H9 (cell line): ENCODE data around the gene TERT. TPM values are rescaled to one million over a fixed set of nuclear protein-coding genes. Genes with fewer than 3 reads are reported as not detected.

Source experiments
- DNase-seq: peaks from one replicate; pipeline ENCODE4 v3.0.0-alpha.2; 2017
- H2AFZ ChIP-seq: one replicate; pipeline ENCODE4 v1.6.1; 2013; ENCODE audit warnings: mild to moderate bottlenecking, low read length, control low read depth, moderate library complexity
- H2AK5ac ChIP-seq: 2 replicates; pipeline ENCODE4 v1.6.1; 2013; ENCODE audit warnings: low read length, control low read depth, mixed read lengths; ENCODE audit not compliant: insufficient read length
- H2BK120ac ChIP-seq: one replicate; pipeline ENCODE4 v1.6.1; 2013; ENCODE audit warnings: low read depth, mild to moderate bottlenecking, low read length, control low read depth, inconsistent platforms; ENCODE audit not compliant: poor library complexity, severe bottlenecking
- H2BK12ac ChIP-seq: 2 replicates; pipeline ENCODE4 v1.6.1; 2013; ENCODE audit warnings: low read length, control low read depth, mixed read lengths, low read depth; ENCODE audit not compliant: insufficient read length
- H2BK15ac ChIP-seq: 2 replicates; pipeline ENCODE4 v1.6.1; 2013; ENCODE audit warnings: low read depth, low read length, control low read depth
- H2BK20ac ChIP-seq: one replicate; pipeline ENCODE4 v1.6.1; 2013; ENCODE audit warnings: low read depth, mild to moderate bottlenecking, low read length, control low read depth, inconsistent platforms; ENCODE audit not compliant: poor library complexity, severe bottlenecking
- H2BK5ac ChIP-seq: 2 replicates; pipeline ENCODE4 v1.6.1; 2013; ENCODE audit warnings: low read length, control low read depth, mixed read lengths; ENCODE audit not compliant: insufficient read length
- H3K14ac ChIP-seq: 2 replicates; pipeline ENCODE4 v1.6.1; 2013; ENCODE audit warnings: low read length, control low read depth; ENCODE audit not compliant: insufficient read depth
- H3K18ac ChIP-seq: 2 replicates; pipeline ENCODE4 v1.6.1; 2013; ENCODE audit warnings: low read depth, mild to moderate bottlenecking, mixed read lengths, low read length, control low read depth; ENCODE audit not compliant: insufficient read length
- H3K23ac ChIP-seq: 2 replicates; pipeline ENCODE4 v1.6.1; 2013; ENCODE audit warnings: low read length, control low read depth, mixed read lengths, low read depth; ENCODE audit not compliant: insufficient read length
- H3K23me2 ChIP-seq: 2 replicates; pipeline ENCODE4 v1.6.1; 2013; ENCODE audit warnings: low read depth, mild to moderate bottlenecking, mixed read lengths, low read length, control low read depth; ENCODE audit not compliant: insufficient read length, poor library complexity, severe bottlenecking
- H3K27ac ChIP-seq: 2 replicates; pipeline ENCODE4 v1.5.1; 2013; ENCODE audit warnings: low read length, control low read depth, mixed read lengths, low read depth; ENCODE audit not compliant: insufficient read length
- H3K27me3 ChIP-seq: 2 replicates; pipeline ENCODE4 v1.6.1; 2013; ENCODE audit warnings: low read length, control low read depth, inconsistent platforms; ENCODE audit not compliant: insufficient read depth
- H3K4ac ChIP-seq: 2 replicates; pipeline ENCODE4 v1.6.1; 2013; ENCODE audit warnings: low read depth, mild to moderate bottlenecking, control low read depth, inconsistent platforms, low read length, moderate library complexity
- H3K4me1 ChIP-seq: 2 replicates; pipeline ENCODE4 v1.6.1; 2013; ENCODE audit warnings: low read length, control low read depth, inconsistent platforms; ENCODE audit not compliant: insufficient read depth
- H3K4me2 ChIP-seq: 2 replicates; pipeline ENCODE4 v1.6.1; 2013; ENCODE audit warnings: low read length, control low read depth, mixed read lengths; ENCODE audit not compliant: insufficient read length, insufficient read depth
- H3K56ac ChIP-seq: 2 replicates; pipeline ENCODE4 v1.6.1; 2013; ENCODE audit warnings: low read depth, mild to moderate bottlenecking, mixed read lengths, low read length, control low read depth; ENCODE audit not compliant: insufficient read length
- H3K79me1 ChIP-seq: 2 replicates; pipeline ENCODE4 v1.6.1; 2013; ENCODE audit warnings: low read depth, mild to moderate bottlenecking, moderate library complexity, low read length, control low read depth, inconsistent platforms; ENCODE audit not compliant: insufficient read depth, poor library complexity, severe bottlenecking
- H3K79me2 ChIP-seq: 2 replicates; pipeline ENCODE4 v1.6.1; 2013; ENCODE audit warnings: low read length, control low read depth, inconsistent platforms; ENCODE audit not compliant: insufficient read depth
- H3K9ac ChIP-seq: 2 replicates; pipeline ENCODE4 v1.6.1; 2013; ENCODE audit warnings: low read length, control low read depth, mixed read lengths; ENCODE audit not compliant: insufficient read length; ENCODE audit errors: extremely low read depth
- H3K9me3 ChIP-seq: one replicate; pipeline ENCODE4 v1.6.1; 2013; ENCODE audit warnings: low read depth, low read length, inconsistent platforms; ENCODE audit not compliant: control insufficient read depth
- H3T11ph ChIP-seq: one replicate; pipeline ENCODE4 v1.6.1; 2013; ENCODE audit warnings: mild to moderate bottlenecking, low read length, control low read depth, inconsistent platforms
- H4K20me1 ChIP-seq: one replicate; pipeline ENCODE4 v1.6.1; 2013; ENCODE audit not compliant: control insufficient read depth, insufficient read length, insufficient read depth
- H4K5ac ChIP-seq: 2 replicates; pipeline ENCODE4 v1.6.1; 2013; ENCODE audit warnings: low read depth, mild to moderate bottlenecking, mixed read lengths, low read length, control low read depth; ENCODE audit not compliant: insufficient read length
- H4K8ac ChIP-seq: replicated peaks from 2 replicates; pipeline ENCODE4 v1.6.1; 2013; ENCODE audit warnings: low read length, control low read depth, mixed read lengths, low read depth; ENCODE audit not compliant: insufficient read length
- H4K91ac ChIP-seq: 2 replicates; pipeline ENCODE4 v1.6.1; 2013; ENCODE audit warnings: low read depth, mild to moderate bottlenecking, moderate library complexity, mixed read lengths, low read length, control low read depth; ENCODE audit not compliant: insufficient read length
- H3K27ac Mint-ChIP-seq, 3 experiments: 2 replicates in 2 of 3; 3 replicates in 1 of 3; pipeline ENCODE4 v1.8.0; 2020 to 2021; ENCODE audit warnings: mixed read lengths in 3 of 3, mild to moderate bottlenecking in 1 of 3, moderate library complexity in 1 of 3
- H3K27me3 Mint-ChIP-seq: 2 replicates; pipeline ENCODE4 v1.8.0; 2021; ENCODE audit warnings: low read depth, mild to moderate bottlenecking, moderate library complexity, mixed read lengths
- H3K36me3 Mint-ChIP-seq, 3 experiments: 2 replicates in 2 of 3; 3 replicates in 1 of 3; pipeline ENCODE4 v1.8.0; 2020 to 2021; ENCODE audit warnings: low read depth in 3 of 3, mixed read lengths in 3 of 3; ENCODE audit not compliant: insufficient read depth in 1 of 3
- H3K4me1 Mint-ChIP-seq, 2 experiments: 2 replicates each; pipeline ENCODE4 v1.8.0; 2020; ENCODE audit warnings: mixed read lengths in 2 of 2
- H3K4me3 Mint-ChIP-seq, 2 experiments: 2 replicates in 1 of 2; 3 replicates in 1 of 2; pipeline ENCODE4 v1.8.0; 2020 to 2021; ENCODE audit warnings: mild to moderate bottlenecking in 2 of 2, mixed read lengths in 2 of 2, moderate library complexity in 1 of 2
- H3K9me3 Mint-ChIP-seq, 2 experiments: 2 replicates in 1 of 2; 3 replicates in 1 of 2; pipeline ENCODE4 v1.8.0; 2020; ENCODE audit warnings: mild to moderate bottlenecking in 2 of 2, mixed read lengths in 2 of 2, moderate library complexity in 1 of 2
- CTCF ChIP-seq: fragments of 200-600 bp; sonication (generic); conservative IDR thresholded peaks from 3 replicates; pipeline ENCODE4 v1.8.0; 2021; ENCODE audit warnings: antibody characterized with exemption, mild to moderate bottlenecking
- WGBS: extraction: QIAGEN DNeasy Blood & Tissue Kit; methylation state at CpG from one replicate; pipeline ENCODE4 v1.1.7; 2013; ENCODE audit warnings: missing lambda C conversion rate, low lambda C conversion rate, mixed read lengths; ENCODE audit not compliant: insufficient read length; ENCODE audit errors: extremely low coverage; 5-methylcytosine and 5-hydroxymethylcytosine counted together
- microRNA-seq: library from miRNA; unstranded; fragments of <30 nt; microRNA quantifications from one replicate; pipeline ENCODE4, GENCODE V29; 2020; ENCODE audit warnings: borderline microRNAs expressed
- total RNA-seq: library from RNA; stranded (reverse); gene quantifications from 2 replicates; pipeline ENCODE4 v1.2.1, GENCODE V29; 2021

TERT gene
- total RNA-seq, 1 experiment from 2014 or later: 15.5 TPM

GRCh38 chr5:1203311-1203967 lies 91.4 kb downstream of the TERT start:
- no peak overlapping the region for H3K56ac ChIP-seq
- no peaks in the 10 kb centered on the region for H3K79me1 ChIP-seq
- no peak overlapping the region for H3K27ac Mint-ChIP-seq
- H3K27me3 Mint-ChIP-seq: peaks cover 6% of the 10 kb centered on the region
- H2BK20ac ChIP-seq: no peak overlapping the region
- no peaks in the 10 kb centered on the region for H3K79me2 ChIP-seq
- no peak overlapping the region for H2BK15ac ChIP-seq
- H3T11ph ChIP-seq: no peak overlapping the region
- H3K14ac ChIP-seq: no peak overlapping the region; the same call in 1 of the 2 replicates
- no peaks in the 10 kb centered on the region for H4K20me1 ChIP-seq
- TF ChIP-seq CTCF: no peak
- H4K5ac ChIP-seq: no peak overlapping the region
- no CpG with 5 or more reads among the region's 24 CpGs for WGBS
- no peak for DNase-seq
- H3K4me3 Mint-ChIP-seq: no peak overlapping the region
- no peak overlapping the region for H3K23ac ChIP-seq
- peaks cover 9 to 16% of the 10 kb centered on the region in 2 experiments for H3K4me1 Mint-ChIP-seq
- no peaks in the 10 kb centered on the region for H3K4me1 ChIP-seq
- no peak overlapping the region for H2AFZ ChIP-seq
- no peaks in the 10 kb centered on the region for H3K27me3 ChIP-seq
- H3K9me3 ChIP-seq: no peaks in the 10 kb centered on the region
- no peak overlapping the region for H2BK5ac ChIP-seq
- H4K8ac ChIP-seq: no peak overlapping the region
- no peak overlapping the region for H2BK12ac ChIP-seq
- H3K18ac ChIP-seq: no peak overlapping the region
- H3K4me2 ChIP-seq: no peak overlapping the region
- no peak overlapping the region for H3K9ac ChIP-seq
- no peaks in the 10 kb centered on the region for H3K23me2 ChIP-seq
- no peak overlapping the region for H2AK5ac ChIP-seq
- H2BK120ac ChIP-seq: no peak overlapping the region
- H3K27ac ChIP-seq: no peak overlapping the region
- no peaks in the 10 kb centered on the region for H3K36me3 Mint-ChIP-seq
- H3K4ac ChIP-seq: no peak overlapping the region
- no peaks in the 10 kb centered on the region for H3K9me3 Mint-ChIP-seq
- no peak overlapping the region for H4K91ac ChIP-seq

Small RNA genes within 50 kb of the gene (microRNA-seq; reads per million reads assigned to microRNA genes)
- gene MIR4457: not detected

Other genes starting within 250 kb of the TERT start
- 30.8 and 30.9 TPM in 2 replicates for gene SLC12A7, start 183.0 kb downstream of the TERT start, total RNA-seq
- gene SLC6A19, start 93.5 kb downstream of the TERT start, total RNA-seq: not detected in 2 replicates
- not detected in 2 replicates for gene SLC6A18, start 69.7 kb downstream of the TERT start, total RNA-seq
- 104 and 108 TPM in 2 replicates for gene CLPTM1L, start 50.0 kb upstream of the TERT start, total RNA-seq
- 0.50 and 0.61 TPM in 2 replicates for gene SLC6A3, start 150.4 kb upstream of the TERT start, total RNA-seq
- gene LPCAT1, start 228.9 kb upstream of the TERT start, total RNA-seq: 222 and 231 TPM in 2 replicates